HG03066 (cell line): ENCODE data around the gene KIR2DL3.
"Not testable (repeated sequence)": the region's sequence is repeated elsewhere in the genome, so short reads cannot be mapped to it uniquely, and the experiment has no call there.

Experiments
- ATAC-seq: cut with Tn5 transposase; IDR thresholded peaks from one replicate; pipeline ENCODE4 v1.9.1; 2021; ENCODE audit warnings: low read depth; ENCODE audit not compliant: unreplicated experiment

KIR2DL3 gene

DNA sequence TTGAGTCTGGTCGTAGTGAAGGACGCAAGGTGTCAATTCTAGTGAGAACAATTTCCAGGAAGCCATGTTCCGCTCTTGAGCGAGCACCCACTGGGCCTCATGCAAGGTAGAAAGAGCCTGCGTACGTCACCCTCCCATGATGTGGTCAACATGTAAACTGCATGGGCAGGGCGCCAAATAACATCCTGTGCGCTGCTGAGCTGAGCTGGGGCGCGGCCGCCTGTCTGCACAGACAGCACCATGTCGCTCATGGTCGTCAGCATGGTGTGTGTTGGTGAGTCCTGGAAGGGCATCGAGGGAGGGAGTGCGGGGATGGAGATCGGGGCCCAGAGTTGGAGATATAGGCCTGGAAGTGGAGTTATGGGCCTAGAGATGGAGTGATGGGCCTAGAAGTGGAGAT is at the start of gene KIR2DL3:
Gene KIR2DL3 (plus strand): TSS at position 208 of the 400 bp plus-strand sequence. CDS start 33 bp downstream, at position 241.
- ATAC-seq, result not testable (repeated sequence)

DNA sequence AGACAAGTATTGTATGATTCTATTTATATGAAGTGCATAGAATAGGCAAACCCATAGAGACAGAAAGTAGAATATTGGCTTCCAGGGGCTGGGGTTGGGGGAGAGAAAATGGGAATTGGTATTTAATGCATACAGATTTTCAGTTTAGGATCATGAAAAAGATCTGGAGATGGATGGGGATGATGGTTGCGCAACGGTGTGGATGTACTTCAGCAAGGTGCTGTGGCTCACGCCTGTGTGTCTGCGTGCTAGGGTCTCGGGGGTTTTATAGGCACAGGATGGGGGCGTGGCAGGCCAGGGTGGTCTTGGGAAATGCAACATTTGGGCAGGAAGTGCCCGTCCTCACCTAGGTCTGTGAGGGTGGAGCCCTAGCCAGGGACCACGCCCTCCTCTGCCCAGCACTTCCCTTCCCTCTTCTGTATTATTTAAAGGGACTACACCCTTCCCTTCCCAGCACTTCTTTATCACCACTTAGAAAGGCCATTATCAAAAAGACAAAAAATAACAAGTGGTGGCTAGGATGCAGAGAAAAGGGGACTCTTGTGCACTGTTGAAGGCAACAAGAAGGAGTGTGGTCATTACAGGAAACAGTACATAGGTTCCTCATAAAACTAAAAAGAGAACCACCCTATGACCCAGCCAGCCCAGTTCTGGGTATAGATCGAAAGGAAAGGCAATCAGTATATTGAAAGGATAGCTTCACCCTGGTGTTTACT is 46.6 kb upstream of the KIR2DL3 start:
- ATAC-seq, result no peak

DNA sequence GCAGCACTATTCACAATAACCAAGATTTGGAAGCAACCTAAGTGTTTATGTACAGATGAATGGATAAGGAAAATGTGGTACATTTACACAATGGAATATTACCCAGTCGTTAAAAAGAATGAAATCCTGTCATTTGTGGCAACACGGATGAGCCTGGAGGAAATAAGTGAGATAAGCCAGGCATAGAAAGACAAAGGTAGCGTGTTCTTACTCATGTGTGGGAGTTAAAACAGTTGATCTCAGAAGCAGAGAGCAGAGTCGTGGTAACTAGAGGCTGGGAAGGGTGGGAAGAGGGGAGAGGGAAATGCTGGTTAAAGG is 46.1 kb upstream of the KIR2DL3 start:
- ATAC-seq, result no peak

DNA sequence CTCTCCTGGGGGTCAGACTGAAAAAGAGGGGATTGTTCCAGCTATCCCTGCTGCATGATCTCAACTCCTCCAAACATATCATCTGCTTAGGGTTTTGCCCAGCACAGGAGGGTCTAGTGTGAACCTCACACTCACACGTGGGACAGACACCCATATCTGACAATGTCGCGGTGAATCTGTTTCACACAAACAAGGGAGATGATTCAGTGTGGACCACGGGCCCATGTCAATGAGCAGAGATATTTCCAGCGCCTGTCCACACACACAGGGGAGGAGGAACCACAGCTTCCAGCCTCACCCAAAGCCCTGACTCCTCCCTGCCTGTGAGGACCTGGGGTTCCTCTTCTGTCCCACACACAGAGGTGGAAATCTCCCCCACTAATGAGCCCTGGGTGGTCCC is 43.7 kb upstream of the KIR2DL3 start:
- no peak for ATAC-seq

DNA sequence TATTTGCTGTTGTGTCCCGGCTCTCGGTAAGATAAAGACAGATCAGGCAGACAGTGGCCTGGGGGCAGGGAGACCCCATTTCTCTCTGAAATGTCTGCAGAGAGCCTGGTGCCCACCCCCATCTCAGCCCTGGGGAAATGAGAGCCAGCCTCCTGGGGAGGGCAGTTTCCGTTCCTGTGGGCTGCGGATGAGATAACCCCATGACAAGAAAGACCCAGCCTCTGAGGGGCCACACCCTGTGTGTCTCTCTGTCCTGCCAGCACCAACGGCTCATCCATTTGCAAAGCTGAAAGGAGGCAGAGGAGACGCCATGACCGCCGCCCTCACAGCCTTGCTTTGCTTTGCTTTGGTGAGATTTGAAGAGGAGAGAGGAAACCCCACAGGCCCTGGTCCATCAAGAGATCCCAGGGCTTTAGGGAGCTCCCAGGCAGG is 42.2 kb upstream of the KIR2DL3 start:
- no peak for ATAC-seq

DNA sequence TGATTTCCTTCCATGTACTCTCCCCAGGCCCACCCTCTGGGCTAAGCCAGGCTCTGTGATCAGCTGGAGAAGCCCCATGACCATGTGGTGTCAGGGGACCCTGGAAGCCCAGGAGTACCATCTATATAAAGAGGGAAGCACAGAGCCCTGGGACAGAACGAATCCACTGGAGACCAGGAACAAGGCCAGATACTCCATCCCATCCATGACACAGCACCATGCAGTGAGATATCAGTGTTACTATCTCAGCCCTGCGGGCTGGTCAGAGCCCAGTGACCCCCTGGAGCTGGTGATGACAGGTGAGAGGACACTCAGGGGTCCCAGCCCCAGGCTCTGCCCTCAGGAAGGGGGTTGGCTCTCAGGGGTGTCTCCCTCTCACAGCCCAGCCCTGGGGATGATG is 41.5 kb upstream of the KIR2DL3 start:
- no peak for ATAC-seq

DNA sequence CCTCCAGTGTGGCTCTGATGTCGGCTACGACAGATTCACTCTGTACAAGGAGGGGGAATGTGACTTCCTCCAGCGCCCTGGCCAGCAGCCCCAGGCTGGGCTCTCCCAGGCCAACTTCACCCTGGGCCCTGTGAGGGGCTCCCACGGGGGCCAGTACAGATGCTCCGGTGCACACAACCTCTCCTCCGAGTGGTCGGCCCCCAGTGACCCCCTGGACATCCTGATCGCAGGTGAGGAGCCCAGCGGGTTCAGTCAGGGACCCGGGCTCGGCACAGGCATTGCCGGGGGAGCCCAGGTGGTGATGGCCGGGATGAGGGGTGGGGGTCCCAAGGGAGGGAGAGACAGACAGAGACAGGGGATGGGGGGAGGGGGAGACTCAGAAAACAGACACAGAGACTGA is 40.6 kb upstream of the KIR2DL3 start:
- ATAC-seq, result not testable (repeated sequence)

DNA sequence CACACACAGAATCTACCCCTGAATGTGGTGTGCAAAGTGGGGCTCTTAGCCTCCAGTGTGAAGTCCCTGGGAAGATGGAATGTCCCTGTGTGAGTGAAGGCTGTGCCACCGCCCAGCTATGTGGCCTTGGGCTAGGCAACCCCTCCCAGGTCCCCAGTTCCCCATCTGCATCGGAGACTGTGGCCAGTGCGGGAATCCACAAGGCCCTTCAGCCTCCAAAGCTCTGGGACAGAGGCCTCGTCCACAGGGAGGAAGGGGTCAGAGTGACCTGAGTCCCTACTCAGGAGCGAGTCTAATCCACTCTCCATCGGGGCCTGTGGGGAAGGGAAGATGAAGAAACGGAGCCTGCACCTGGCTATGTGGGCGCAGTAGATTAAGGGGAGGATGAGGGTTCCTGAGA is 33.4 kb upstream of the KIR2DL3 start:
- no peak for ATAC-seq

DNA sequence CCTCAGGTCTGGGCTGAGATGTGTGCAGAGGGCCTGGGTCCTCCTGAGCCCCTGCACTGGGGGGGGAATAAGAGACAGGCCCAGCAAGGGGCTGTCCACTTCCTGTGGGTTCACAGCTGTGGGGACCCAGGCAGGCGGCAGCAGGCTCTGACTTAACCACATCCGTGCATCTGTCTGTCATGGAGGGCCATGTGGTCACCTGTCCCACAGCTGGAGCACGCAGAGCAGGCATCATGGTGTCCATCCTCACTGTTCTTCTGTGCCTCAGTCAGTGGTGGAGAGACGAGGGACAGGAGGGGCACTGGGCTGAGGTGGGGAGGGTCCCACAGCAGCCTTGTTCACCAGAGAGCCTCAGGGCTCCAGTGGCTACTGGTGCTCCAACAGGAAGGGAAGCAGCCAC is 30.4 kb upstream of the KIR2DL3 start:
- no peak for ATAC-seq

DNA sequence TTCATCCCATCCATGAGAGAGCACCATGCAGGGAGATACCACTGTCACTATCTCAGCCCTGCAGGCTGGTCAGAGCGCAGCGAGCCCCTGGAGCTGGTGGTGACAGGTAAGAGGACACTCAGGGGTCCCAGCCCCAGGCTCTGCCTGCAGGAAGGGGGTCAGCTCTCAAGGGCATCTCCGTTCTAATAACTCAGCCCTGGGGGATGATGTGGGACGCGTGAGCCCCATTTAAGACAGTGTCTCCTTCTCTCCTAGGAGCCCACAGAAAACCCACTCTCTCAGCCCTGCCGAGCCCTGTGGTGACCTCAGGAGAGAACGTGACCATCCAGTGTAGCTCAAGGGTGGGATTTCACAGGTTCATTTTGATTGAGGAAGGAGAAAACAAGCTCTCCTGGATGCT is 29.5 kb upstream of the KIR2DL3 start:
- no peak for ATAC-seq

DNA sequence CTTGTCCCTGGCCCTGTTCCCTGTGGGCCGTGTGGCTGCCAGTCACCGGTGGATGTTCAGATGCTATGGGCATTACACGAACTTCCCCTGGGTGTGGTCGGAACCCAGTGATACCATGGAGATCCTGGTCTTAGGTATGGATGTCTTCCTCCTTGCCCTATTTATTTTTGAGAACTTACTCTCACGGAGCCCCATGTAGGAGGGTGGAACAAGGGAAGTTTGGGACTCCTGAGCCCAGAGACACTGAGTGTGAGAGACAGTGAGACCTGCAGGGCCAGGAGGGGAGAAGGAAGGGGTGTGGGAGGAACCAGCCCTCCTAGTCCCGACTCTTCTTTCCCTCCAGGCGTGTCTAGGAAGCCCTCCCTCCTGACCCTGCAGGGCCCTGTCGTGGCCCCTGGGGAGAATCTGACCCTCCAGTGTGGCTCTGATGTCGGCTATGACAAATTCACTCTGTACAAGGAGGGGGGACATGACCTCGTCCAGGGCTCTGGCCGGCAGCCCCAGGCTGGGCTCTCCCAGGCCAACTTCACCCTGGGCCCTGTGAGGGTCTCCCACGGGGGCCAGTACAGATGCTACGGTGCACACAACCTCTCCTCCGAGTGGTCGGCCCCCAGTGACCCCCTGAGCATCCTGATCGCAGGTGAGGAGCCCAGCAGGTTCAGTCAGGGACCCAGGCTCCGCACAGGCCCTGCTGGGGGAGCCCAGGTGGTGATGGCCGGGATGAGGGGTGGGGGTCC is 28.9 kb upstream of the KIR2DL3 start:
- ATAC-seq, result no peak

DNA sequence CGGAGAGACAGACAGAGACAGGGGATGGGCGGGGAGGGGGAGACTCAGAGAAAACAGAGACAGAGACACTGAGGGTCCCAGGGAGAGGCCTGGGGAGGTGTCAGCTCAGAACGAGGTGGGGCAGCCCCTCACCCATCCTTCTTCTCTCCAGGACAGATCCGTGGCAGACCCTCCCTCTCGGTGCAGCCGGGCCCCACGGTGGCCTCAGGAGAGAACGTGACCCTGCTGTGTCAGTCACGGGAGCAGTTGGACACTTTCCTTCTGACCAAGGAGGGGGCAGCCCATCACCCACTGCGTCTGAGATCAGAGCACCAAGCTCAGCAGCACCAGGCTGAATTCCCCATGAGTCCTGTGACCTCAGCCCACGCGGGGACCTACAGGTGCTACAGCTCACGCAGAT is 28.4 kb upstream of the KIR2DL3 start:
- ATAC-seq, result not testable (repeated sequence)

DNA sequence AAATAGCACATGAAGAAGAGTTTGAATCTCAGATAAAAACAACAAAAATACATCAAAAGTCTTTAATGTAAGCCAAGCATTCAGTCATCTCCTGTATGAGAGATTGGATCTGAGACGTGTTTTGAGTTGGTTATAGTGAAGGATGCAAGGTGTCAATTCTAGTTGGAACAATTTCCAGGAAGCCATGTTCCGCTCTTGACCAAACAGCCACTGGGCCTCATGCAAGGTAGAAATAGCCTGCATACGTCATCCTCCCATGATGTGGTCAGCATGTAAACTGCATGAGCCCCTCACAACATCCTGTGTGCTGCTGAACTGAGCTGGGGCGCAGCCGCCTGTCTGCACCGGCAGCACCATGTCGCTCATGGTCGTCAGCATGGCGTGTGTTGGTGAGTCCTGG is 14.2 kb upstream of the KIR2DL3 start, which contains the start of gene KIR3DL3:
Gene KIR3DL3 (plus strand): TSS at position 301 of the 400 bp plus-strand sequence. CDS start 55 bp downstream, at position 356.
- no peak for ATAC-seq

DNA sequence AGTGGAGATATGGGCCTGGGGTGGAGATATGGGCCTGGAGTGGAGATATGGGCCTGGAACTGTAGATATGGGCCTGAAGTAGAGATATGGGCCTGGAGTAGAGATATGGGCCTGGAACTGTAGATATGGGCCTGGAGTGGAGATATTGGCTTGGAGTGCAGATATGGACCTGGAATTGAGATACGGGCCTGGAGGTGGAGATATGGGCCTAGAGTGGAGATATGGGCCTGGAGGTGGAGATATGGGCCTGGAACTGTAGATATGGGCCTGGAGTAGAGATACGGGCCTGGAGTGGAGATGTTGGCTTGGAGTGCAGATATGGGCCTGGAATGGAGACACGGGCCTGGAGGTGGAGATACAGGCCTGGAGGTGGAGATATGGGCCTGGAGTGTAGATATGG is 13.7 kb upstream of the KIR2DL3 start:
- no peak for ATAC-seq

DNA sequence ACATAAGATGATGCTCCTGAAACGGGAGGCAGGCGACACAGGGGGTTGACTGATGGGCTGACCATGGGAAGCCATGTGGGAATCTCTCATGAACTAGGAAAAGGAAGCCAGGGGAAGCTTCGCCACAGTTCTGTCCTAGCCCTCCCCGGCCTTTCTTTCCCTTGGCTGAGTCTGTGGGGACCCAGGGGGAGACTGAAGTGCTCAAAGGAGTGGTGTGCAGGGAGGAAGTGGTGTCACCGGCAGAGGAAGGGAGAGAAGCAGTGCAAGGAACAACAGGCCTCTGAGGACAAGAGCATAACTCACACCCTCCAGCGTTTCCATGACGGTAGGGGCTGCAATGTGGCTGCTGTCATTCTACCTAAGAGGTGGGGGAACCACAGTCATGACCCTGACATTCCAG is 13.0 kb upstream of the KIR2DL3 start:
- no peak for ATAC-seq

DNA sequence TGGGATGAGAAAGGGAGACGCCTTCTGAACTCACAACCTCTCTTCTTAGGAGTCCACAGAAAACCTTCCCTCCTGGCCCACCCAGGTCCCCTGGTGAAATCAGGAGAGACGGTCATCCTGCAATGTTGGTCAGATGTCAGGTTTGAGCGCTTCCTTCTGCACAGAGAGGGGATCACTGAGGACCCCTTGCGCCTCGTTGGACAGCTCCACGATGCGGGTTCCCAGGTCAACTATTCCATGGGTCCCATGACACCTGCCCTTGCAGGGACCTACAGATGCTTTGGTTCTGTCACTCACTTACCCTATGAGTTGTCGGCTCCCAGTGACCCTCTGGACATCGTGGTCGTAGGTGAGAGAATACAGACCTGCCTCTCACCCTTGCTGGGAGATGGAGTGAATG is 10.8 kb upstream of the KIR2DL3 start:
- ATAC-seq, result no peak

DNA sequence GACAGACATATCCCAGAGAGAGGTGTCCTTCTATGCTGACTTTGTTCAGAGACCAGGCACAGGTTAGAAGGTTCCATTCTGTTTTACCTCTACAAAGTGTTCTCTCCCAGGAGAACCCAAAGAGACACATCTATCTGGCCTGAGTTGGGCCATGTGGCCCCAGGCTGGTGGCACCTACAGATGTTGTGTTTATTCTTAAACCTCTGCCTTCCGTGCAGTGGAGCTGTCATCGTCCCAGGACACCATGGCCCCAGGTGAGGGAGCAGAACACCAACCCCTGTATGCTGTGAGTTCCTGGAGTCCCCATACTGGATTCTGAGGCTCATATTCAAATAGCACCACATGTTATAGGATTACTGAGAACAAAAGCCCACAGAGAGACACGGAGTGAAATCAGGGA is 10.1 kb upstream of the KIR2DL3 start:
- ATAC-seq, result no peak

DNA sequence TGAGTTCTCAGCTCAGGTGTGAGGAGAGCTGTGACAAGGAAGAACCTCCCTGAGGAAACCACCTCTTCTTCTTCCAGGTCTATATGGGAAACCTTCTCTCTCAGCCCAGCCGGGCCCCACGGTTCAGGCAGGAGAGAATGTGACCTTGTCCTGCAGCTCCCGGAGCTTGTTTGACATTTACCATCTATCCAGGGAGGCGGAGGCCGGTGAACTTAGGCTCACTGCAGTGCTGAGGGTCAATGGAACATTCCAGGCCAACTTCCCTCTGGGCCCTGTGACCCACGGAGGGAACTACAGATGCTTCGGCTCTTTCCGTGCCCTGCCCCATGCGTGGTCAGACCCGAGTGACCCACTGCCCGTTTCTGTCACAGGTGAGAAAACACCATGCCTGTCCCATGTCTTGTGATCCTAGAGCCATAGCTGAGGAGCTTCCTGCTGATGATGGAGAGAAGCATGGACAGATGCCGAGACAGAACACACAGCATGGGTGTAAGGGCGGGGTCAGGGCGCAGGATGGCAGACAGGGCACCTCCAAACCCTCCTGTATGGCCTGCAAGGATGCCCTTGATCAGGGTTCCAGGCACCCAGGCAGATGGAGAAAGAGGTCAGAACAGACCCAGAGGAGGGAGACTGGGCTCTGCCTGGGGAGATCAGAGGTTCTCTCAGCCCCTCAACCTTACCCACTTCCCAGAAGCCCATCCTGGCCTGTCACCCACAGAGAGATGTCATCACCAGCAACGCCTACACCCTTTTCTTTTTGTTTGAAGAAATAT is 8.7 kb upstream of the KIR2DL3 start:
- no peak for ATAC-seq

DNA sequence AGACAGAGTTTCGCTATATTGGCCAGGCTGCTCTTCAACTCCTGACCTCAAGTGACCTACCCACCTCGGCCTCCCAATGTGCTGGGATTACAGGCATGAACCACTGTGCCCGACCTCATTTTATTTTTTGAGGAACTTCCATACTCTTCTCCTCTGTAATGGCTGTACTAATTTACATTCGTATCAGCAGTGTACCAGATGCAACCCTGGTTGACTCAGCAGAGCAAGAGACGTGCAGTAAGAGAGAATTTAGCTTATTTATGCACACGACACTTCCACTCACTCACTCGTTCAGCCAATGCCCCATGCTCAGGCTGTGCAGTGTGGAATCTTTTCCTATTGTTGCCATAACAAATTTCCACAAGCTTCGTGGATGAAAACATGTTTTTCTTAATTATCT is 7.1 kb upstream of the KIR2DL3 start:
- ATAC-seq, result no peak

DNA sequence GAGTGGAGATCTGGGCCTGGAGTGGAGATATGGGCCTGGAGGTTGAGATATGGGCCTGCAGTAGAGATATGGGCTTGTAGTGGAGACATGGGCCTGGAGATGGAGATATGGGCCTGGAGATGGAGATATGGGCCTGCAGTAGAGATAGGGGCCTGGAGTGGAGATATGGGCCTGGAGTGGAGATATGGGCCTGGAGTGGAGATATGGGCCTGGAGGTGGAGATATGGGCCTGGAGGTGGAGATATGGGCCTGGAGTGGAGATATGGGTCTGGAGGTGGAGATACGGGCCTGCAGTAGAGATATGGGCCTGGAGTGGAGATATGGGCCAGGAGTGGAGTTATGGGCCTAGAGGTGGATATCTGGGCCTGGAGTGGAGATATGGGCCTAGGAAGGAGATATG is 402 bp downstream of the KIR2DL3 start:
- ATAC-seq, result no peak
